ENCODE results near the gene SLC36A2.

SLC36A2 gene

GRCh38 chr5:151332857-151333256 lies 14.5 kb downstream of the SLC36A2 start:
- H3K4me3 ChIP-seq (ENCODE audit: low read depth, low read length) = no peak overlapping the region
- no peak for DNase-seq (ENCODE audit: low read depth)
- no peak for TF ChIP-seq CTCF (IDR thresholded peaks at IDR 0.05; ENCODE audit: control insufficient read depth, extremely low read depth, insufficient read depth)

GRCh38 chr5:151328734-151329133 lies 18.6 kb downstream of the SLC36A2 start:
- no peak overlapping the region for H3K4me3 ChIP-seq (ENCODE audit: low read depth, low read length)
- TF ChIP-seq CTCF (IDR thresholded peaks at IDR 0.05; ENCODE audit: control insufficient read depth, extremely low read depth, insufficient read depth) = no peak
- no peak for DNase-seq (ENCODE audit: low read depth)

GRCh38 chr5:151327585-151327984 lies 19.8 kb downstream of the SLC36A2 start:
- DNase-seq (ENCODE audit: low read depth) = no peak
- no peak for TF ChIP-seq CTCF (IDR thresholded peaks at IDR 0.05; ENCODE audit: control insufficient read depth, extremely low read depth, insufficient read depth)
- no peak overlapping the region for H3K4me3 ChIP-seq (ENCODE audit: low read depth, low read length)

- no peak for TF ChIP-seq CTCF (IDR thresholded peaks at IDR 0.05; ENCODE audit: control insufficient read depth, extremely low read depth, insufficient read depth)
- no peak overlapping the region for H3K4me3 ChIP-seq (ENCODE audit: low read depth, low read length)
- no peak for DNase-seq (ENCODE audit: low read depth)
Observed at GRCh38 chr5:151326266-151326665, 21.1 kb downstream of the SLC36A2 start.

GRCh38 chr5:151320481-151320880 lies 26.9 kb downstream of the SLC36A2 start:
- no peak for TF ChIP-seq CTCF (IDR thresholded peaks at IDR 0.05; ENCODE audit: control insufficient read depth, extremely low read depth, insufficient read depth)
- no peak for DNase-seq (ENCODE audit: low read depth)
- H3K4me3 ChIP-seq (ENCODE audit: low read depth, low read length) = no peak overlapping the region

GRCh38 chr5:151318850-151319732 lies 28.3 kb downstream of the SLC36A2 start:
- DNase-seq (ENCODE audit: low read depth) = no peak
- TF ChIP-seq CTCF (IDR thresholded peaks at IDR 0.05; ENCODE audit: control insufficient read depth, extremely low read depth, insufficient read depth) = peak; percentile 67
- H3K4me3 ChIP-seq (ENCODE audit: low read depth, low read length) = no peak overlapping the region

GRCh38 chr5:151317871-151318270 lies 29.5 kb downstream of the SLC36A2 start:
- TF ChIP-seq CTCF (IDR thresholded peaks at IDR 0.05; ENCODE audit: control insufficient read depth, extremely low read depth, insufficient read depth) = no peak
- no peak for DNase-seq (ENCODE audit: low read depth)
- no peak overlapping the region for H3K4me3 ChIP-seq (ENCODE audit: low read depth, low read length)
